GM18507 (cell line): ENCODE results near the gene PFKFB2.

Experiments used
- DNase-seq: peaks from one replicate; pipeline ENCODE4 v3.0.0; 2011; ENCODE audit warnings: low read depth; ENCODE audit not compliant: insufficient read length; ENCODE audit errors: extremely low spot score
- FAIRE-seq: peaks from 2 replicates; lab custom pipeline; 2011; peaks lifted over from hg19 to GRCh38; lab: Jason Lieb, UNC

PFKFB2 gene

GRCh38 chr1:207052911-207053769, at the start of gene PFKFB2:
Gene PFKFB2, plus strand, starts transcription at chr1:207053275. Its CDS starts 1,443 bp downstream, at chr1:207054718.
- DNase-seq, result peak; percentile 81
- FAIRE-seq, result peak; percentile 82

- DNase-seq, result peak; percentile 8
- FAIRE-seq, result peak; percentile 53
Observed at GRCh38 chr1:207004931-207005830, 47.9 kb upstream of the PFKFB2 start.

GRCh38 chr1:207006083-207006482, 47.0 kb upstream of the PFKFB2 start:
- DNase-seq, result no peak
- no peak for FAIRE-seq

- no peak for DNase-seq
- no peak for FAIRE-seq
Observed at GRCh38 chr1:207006914-207007313, 46.2 kb upstream of the PFKFB2 start.

- no peak for FAIRE-seq
- no peak for DNase-seq
Observed at GRCh38 chr1:207007352-207008033, 45.6 kb upstream of the PFKFB2 start.

- DNase-seq (no peak), FAIRE-seq (no peak)
Observed at GRCh38 chr1:207009182-207009850, 43.8 kb upstream of the PFKFB2 start.

GRCh38 chr1:207009945-207010344, 43.1 kb upstream of the PFKFB2 start:
- DNase-seq (no peak), FAIRE-seq (no peak)

DNA sequence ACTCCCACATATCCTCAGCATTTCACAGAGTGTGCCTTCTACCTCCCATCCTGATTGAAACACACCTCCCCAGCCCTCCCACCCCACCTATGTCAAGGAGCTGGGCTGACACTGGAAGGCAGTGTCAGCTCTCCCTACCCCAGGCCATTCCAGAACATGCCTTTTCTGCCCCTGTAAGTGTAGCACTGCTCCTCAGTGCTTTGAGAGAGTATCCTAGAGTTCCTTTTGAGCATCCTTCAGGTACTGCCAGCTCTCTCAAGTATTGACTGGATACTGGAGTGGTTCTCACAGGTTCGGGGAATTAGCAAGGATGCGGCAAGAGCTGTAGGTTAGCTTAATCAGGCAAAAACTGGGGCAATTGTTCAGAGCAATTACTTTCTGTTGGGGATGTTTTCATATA, 42.3 kb upstream of the PFKFB2 start:
- DNase-seq (no peak), FAIRE-seq (no peak)

GRCh38 chr1:207013321-207014085, 39.6 kb upstream of the PFKFB2 start:
- DNase-seq (no peak), FAIRE-seq (no peak)

- no peak for DNase-seq
- no peak for FAIRE-seq
Observed at GRCh38 chr1:207014728-207015127, 38.3 kb upstream of the PFKFB2 start.

GRCh38 chr1:207015791-207016190, 37.3 kb upstream of the PFKFB2 start:
- no peak for FAIRE-seq
- DNase-seq, result no peak

DNA sequence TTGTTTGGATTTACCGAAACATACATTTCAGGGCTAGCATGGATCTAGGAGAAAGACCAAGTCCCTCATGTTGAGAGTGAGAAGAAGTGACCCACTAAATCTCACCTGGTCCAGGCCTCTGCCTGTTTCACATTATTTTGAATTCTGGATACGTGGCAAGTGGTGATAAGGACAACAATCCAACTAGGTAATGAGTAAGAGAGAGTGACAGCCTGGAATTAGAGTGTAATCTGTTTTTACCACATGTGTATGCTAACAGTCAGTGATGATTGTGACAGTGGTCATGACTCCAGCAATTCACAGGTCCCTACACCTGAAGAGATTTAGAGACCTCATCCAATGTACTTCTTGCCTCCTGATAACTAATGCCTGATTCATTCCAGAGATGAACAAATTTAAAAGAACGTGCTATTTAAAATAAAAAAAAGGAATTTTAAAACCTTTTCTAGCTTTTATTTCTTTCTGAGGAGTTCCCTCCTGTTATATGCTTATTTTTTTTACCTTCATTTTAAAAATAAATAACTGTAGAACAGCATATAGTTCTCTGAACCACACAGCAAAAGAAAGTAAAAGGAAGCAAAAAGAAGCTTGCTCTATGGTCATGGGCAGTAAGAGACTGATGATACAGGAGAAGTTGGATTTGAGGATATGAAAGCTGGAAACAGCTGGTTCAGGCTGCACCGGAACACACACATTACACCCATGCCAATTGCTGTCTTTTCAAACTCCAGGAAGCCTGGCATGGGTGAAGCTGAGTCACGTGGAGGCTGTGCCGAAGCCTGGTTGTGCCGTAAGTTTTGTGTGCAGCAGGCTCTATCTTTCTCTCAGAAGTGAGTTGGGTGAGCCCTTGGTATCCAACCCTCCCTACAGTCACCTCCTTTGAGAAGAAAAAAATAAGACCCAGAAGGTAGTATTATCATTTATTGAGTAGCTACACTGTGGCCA, 35.2 kb upstream of the PFKFB2 start:
- FAIRE-seq, result no peak
- DNase-seq, result no peak

- FAIRE-seq (no peak), DNase-seq (no peak)
Observed at GRCh38 chr1:207018707-207019106, 34.4 kb upstream of the PFKFB2 start.

- FAIRE-seq, result no peak
Observed at GRCh38 chr1:207019161-207019560, 33.9 kb upstream of the PFKFB2 start.

DNA sequence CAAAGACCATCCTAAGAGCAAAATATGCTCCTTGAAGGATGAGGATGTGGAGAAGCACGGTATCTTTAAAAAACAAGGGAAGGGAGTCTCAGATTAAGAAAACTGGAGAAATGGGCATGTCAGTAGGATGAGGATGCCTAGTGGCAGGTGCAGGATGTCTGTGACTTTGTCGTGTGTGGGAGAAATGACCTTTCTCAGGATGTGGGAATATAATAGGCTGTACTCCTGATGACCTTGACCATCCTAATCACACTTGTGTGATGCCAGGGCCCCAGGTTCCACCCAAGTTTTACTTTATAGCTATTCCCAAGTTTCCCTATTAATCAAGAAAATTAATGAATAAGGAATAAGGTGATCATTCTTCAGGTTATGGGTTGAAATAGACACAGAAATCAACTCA, 33.4 kb upstream of the PFKFB2 start:
- FAIRE-seq (no peak), DNase-seq (no peak)

More at GRCh38 chr1:207019161-207019560, 33.9 kb upstream of the PFKFB2 start:
- no peak for DNase-seq

- FAIRE-seq, result no peak
Observed at GRCh38 chr1:207020065-207020708, 32.9 kb upstream of the PFKFB2 start.

GRCh38 chr1:207020709-207021107, 32.4 kb upstream of the PFKFB2 start:
- no peak for DNase-seq
- FAIRE-seq, result no peak

More at GRCh38 chr1:207020065-207020708, 32.9 kb upstream of the PFKFB2 start:
- DNase-seq, result no peak
